Esophagus squamous epithelium (tissue), 4 donors: ENCODE results near the gene AP1S3.

Experiments used
- POLR2A ChIP-seq, 4 donors: fragments of 450-650 bp; IDR thresholded peaks; one replicate each; pipeline ENCODE4 v1.6.1; 2017; ENCODE audit warnings: antibody characterized with exemption in 4 of 4, mild to moderate bottlenecking in 4 of 4, moderate library complexity in 3 of 4
- TF ChIP-seq, protein P1 (sequence below), 6 experiments: fragments of 450-650 bp in 4 of 6; fragments of 200-600 bp in 2 of 6; sonication (generic) in 2 of 6; IDR thresholded peaks; one replicate each; pipeline ENCODE4 v1.5.1; 2016 to 2019; ENCODE audit warnings: antibody characterized with exemption in 6 of 6, mild to moderate bottlenecking in 4 of 6, moderate library complexity in 4 of 6

DNA sequence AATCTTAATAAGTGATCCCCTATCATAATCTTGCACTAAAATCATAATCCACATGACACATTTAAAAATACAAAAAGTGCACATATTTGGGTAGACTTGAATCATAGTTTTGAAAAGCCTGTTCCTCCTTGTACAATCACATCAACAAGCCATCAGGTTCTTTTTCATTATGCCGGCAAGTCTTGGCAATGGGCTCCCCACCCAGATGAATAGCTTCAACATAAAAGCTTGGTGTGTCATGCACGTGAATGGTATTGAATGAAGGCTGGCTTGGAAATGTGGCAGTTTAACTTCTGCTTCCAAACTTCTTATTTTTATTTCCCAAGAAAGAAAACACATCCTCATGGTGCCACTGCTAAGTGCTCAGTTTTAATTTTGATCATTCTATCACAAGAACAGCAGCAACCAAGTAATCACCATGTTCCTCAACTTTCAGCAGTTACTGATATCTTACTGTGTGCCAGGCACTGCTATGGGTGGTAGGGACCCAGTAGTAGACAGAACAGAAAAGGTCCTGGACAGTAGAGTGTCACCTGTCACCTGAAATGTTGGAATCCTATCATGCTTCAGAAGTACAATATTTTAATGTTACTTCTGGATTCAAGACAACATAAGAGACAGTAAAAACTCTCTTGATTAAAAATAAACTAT, 89.9 kb downstream of the AP1S3 start:
- TF ChIP-seq POLR2A (IDR thresholded peaks at IDR 0.05), result no peak
- TF ChIP-seq, protein P1, sequence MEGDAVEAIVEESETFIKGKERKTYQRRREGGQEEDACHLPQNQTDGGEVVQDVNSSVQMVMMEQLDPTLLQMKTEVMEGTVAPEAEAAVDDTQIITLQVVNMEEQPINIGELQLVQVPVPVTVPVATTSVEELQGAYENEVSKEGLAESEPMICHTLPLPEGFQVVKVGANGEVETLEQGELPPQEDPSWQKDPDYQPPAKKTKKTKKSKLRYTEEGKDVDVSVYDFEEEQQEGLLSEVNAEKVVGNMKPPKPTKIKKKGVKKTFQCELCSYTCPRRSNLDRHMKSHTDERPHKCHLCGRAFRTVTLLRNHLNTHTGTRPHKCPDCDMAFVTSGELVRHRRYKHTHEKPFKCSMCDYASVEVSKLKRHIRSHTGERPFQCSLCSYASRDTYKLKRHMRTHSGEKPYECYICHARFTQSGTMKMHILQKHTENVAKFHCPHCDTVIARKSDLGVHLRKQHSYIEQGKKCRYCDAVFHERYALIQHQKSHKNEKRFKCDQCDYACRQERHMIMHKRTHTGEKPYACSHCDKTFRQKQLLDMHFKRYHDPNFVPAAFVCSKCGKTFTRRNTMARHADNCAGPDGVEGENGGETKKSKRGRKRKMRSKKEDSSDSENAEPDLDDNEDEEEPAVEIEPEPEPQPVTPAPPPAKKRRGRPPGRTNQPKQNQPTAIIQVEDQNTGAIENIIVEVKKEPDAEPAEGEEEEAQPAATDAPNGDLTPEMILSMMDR (IDR thresholded peaks at IDR 0.05), result no peak
